Naive B cell (primary cell): Measurements from ENCODE around the gene CAPN10. TPM values are rescaled to one million over a fixed set of nuclear protein-coding genes. Genes with fewer than 3 reads are reported as not detected.

Source experiments
- ATAC-seq, 2 donors: fragments of 150-1000 bp; cut with Tn5 transposase; 2 replicates each; pipeline ENCODE4 v1.10.0; 2021; ENCODE audit warnings: low read depth in 2 of 2, mild to moderate bottlenecking in 2 of 2, moderate library complexity in 2 of 2
- DNase-seq: peaks from one replicate; pipeline ENCODE4 v3.0.0; 2022
- H3K27ac Mint-ChIP-seq, 6 donors: one replicate each; pipeline ENCODE4 v1.8.0; 2020 to 2022; ENCODE audit warnings: mild to moderate bottlenecking in 6 of 6, mixed read lengths in 6 of 6, moderate library complexity in 5 of 6, inconsistent platforms in 2 of 6
- H3K27me3 Mint-ChIP-seq, 3 donors: one replicate each; pipeline ENCODE4 v1.8.0; 2021 to 2022; ENCODE audit warnings: mixed read lengths in 3 of 3, mild to moderate bottlenecking in 1 of 3
- H3K36me3 Mint-ChIP-seq, 2 donors: one replicate each; pipeline ENCODE4 v1.8.0; 2020 to 2022; ENCODE audit warnings: mixed read lengths in 2 of 2, inconsistent platforms in 1 of 2, mild to moderate bottlenecking in 1 of 2
- H3K4me1 Mint-ChIP-seq, 3 donors: one replicate each; pipeline ENCODE4 v1.8.0; 2020 to 2022; ENCODE audit warnings: mixed read lengths in 3 of 3, inconsistent platforms in 1 of 3, mild to moderate bottlenecking in 1 of 3, moderate library complexity in 1 of 3
- H3K4me3 Mint-ChIP-seq, 8 donors: one replicate each; pipeline ENCODE4 v1.8.0; 2020 to 2022; ENCODE audit warnings: mild to moderate bottlenecking in 8 of 8, mixed read lengths in 8 of 8, moderate library complexity in 8 of 8, inconsistent platforms in 2 of 8
- H3K9me3 Mint-ChIP-seq, 7 donors: one replicate each; pipeline ENCODE4 v1.8.0; 2020 to 2022; ENCODE audit warnings: mixed read lengths in 7 of 7, mild to moderate bottlenecking in 5 of 7, inconsistent platforms in 2 of 7, moderate library complexity in 1 of 7
- polyA plus RNA-seq, 6 donors: library from polyadenylated mRNA; unstranded; fragments of 300-500 nt; fragmentation: Illumina TruSeq; gene quantifications; one replicate each; pipeline ENCODE4 v1.2.3, GENCODE V29; 2021; ENCODE audit warnings: low read depth in 6 of 6

CAPN10 gene
- polyA plus RNA-seq, 6 donors from 2014 or later: 1.4 to 19.0 (median 7.5) TPM

GRCh38 chr2:240573516-240574385, 12.8 kb upstream of the CAPN10 start:
- peaks cover 23 to 36% (median 25%) of the 10 kb centered on the region in 3 donors for H3K4me1 Mint-ChIP-seq
- H3K4me3 Mint-ChIP-seq: no peak overlapping the region
- H3K36me3 Mint-ChIP-seq: no peaks in the 10 kb centered on the region
- ATAC-seq: no peak
- H3K27me3 Mint-ChIP-seq: no peaks in the 10 kb centered on the region
- no peak overlapping the region for H3K27ac Mint-ChIP-seq
- no peaks in the 10 kb centered on the region for H3K9me3 Mint-ChIP-seq
- DNase-seq: no peak

DNA sequence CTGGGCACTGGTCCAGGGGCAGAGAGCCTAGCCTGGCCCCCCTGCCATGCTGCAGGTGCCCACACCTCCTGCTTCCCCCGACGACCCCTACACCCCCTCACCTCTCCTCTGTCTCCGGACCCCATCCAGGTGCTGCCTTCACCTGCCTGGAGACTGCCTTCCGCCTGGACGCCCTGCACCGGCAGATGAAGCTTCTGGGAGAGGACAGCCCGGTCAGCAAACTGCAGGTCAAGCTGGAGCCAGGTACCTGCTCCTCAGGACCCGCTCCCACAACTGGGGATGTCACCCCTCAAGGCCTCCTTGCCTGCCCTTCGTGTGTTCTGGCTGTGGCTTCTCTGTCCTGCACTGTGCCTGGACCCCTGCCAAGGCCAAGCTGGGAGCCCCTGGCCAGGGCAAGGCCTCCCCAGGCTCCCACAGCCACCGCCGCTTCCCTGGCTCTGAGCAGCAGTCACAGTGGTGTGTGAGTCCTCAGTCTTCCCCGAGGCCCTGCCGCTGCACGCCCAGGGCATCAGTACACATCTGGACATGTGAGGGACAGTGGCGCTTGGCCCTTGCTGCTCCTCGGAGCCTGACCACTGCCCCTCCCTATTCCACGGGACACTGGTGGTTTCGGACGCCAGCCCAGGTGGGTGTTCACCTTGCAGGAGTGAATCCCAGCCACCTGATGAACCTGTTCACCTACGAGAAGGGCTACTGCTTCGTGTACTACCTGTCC, 12.0 kb upstream of the CAPN10 start:
- no peaks in the 10 kb centered on the region for H3K9me3 Mint-ChIP-seq
- no peaks in the 10 kb centered on the region for H3K27me3 Mint-ChIP-seq
- no peak overlapping the region for H3K4me3 Mint-ChIP-seq
- H3K36me3 Mint-ChIP-seq: no peaks in the 10 kb centered on the region
- H3K4me1 Mint-ChIP-seq: peaks cover 25 to 36% (median 28%) of the 10 kb centered on the region in 3 donors
- DNase-seq (no peak), ATAC-seq (no peak)
- no peak overlapping the region for H3K27ac Mint-ChIP-seq

DNA sequence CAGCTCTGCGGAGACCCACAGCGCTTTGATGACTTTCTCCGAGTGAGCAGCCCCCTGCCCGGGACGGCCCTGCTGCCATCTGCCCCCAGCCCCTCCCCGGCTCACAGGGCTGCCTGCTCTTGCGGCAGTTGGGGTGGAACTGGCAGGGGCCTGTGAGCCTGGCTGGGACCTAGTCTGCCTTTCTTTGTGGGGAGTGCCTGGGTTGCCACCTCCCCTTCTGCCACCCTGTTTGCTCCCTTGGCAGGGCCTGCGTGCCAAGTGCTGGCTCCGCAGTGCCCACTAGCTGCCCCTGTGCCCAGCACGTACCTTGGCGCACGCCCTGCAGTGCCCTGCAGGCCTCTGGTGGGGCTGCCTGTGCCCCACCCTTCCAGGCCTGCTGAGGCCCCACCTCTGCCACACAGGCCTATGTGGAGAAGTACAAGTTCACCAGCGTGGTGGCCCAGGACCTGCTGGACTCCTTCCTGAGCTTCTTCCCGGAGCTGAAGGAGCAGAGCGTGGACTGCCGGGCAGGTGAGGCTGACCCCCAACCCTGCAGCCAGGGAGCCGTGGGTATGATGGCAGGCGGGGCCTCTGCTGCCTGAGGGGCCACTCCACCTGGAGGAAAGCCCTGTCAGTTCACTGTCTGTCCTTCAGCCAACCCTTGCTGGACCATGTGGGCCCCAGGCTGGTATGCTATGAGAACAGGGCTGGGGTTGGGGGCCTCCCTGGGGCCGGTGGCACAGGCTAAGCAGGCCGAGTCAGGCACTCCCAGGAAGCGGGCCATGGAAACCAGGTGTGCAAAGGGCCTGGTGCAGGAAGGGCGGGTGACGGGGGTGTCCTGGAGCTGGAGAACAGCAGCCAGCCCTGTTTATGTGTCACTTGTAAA, 11.2 kb upstream of the CAPN10 start:
- peak overlapping the region in 1 of 6 donors; percentile 5 for H3K27ac Mint-ChIP-seq
- DNase-seq (no peak), ATAC-seq (no peak)
- H3K36me3 Mint-ChIP-seq: peaks cover 0 to 4% of the 10 kb centered on the region in 2 donors
- no peaks in the 10 kb centered on the region for H3K9me3 Mint-ChIP-seq
- H3K27me3 Mint-ChIP-seq: no peaks in the 10 kb centered on the region
- no peak overlapping the region for H3K4me3 Mint-ChIP-seq
- H3K4me1 Mint-ChIP-seq: peaks cover 28 to 36% (median 28%) of the 10 kb centered on the region in 3 donors

- no peak overlapping the region for H3K4me3 Mint-ChIP-seq
- no peaks in the 10 kb centered on the region for H3K27me3 Mint-ChIP-seq
- ATAC-seq (no peak), DNase-seq (no peak)
- H3K9me3 Mint-ChIP-seq: peaks cover 0 to 3% (median 0%) of the 10 kb centered on the region in 7 donors
- peaks cover 27 to 35% (median 28%) of the 10 kb centered on the region in 3 donors for H3K4me1 Mint-ChIP-seq
- no peak overlapping the region for H3K27ac Mint-ChIP-seq
- H3K36me3 Mint-ChIP-seq: peaks cover 0 to 11% of the 10 kb centered on the region in 2 donors
These were observed 10.5 kb upstream of the CAPN10 start for GRCh38 chr2:240576036-240576435.

DNA sequence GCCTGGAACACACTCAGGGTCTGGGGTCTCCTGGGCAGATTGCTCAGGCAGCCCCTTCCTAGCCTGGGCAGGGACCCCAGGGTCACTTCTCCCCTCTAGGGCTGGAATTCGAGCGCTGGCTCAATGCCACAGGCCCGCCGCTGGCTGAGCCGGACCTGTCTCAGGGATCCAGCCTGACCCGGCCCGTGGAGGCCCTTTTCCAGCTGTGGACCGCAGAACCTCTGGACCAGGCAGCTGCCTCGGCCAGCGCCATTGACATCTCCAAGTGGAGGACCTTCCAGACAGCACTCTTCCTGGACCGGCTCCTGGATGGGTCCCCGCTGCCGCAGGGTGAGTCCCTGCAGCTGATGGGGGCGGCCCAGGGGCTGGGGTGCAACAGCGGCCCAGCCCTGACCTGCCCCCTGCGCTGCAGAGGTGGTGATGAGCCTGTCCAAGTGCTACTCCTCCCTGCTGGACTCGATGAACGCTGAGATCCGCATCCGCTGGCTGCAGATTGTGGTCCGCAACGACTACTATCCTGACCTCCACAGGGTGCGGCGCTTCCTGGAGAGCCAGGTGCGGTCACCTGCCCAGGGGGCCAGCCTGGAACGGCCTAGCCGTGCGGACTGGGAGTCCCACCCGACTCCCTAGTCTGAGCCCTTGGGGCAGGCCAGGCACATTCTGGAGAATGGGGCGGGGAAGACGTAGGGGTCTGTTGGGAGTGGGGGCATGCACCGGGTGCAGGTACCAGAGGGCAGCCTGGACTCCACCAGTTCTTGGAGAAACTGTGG, 9.9 kb upstream of the CAPN10 start:
- Mint-ChIP-seq H3K27me3 (no peaks in the 10 kb centered on the region), H3K9me3 (peaks cover 0 to 4% (median 0%) of the 10 kb centered on the region in 7 donors), H3K36me3 (peaks cover 0 to 16% of the 10 kb centered on the region in 2 donors), H3K4me1 (peaks cover 24 to 30% (median 27%) of the 10 kb centered on the region in 3 donors), H3K27ac (no peak overlapping the region), H3K4me3 (no peak overlapping the region)
- no peak for DNase-seq
- ATAC-seq: no peak

- Mint-ChIP-seq H3K9me3 (peaks cover 0 to 5% (median 0%) of the 10 kb centered on the region in 7 donors), H3K27ac (peak overlapping the region in 1 of 6 donors; percentile 27), H3K4me3 (no peak overlapping the region), H3K27me3 (no peaks in the 10 kb centered on the region), H3K4me1 (peaks cover 30 to 33% (median 32%) of the 10 kb centered on the region in 3 donors), H3K36me3 (peaks cover 0 to 18% of the 10 kb centered on the region in 2 donors)
- ATAC-seq (no peak), DNase-seq (no peak)
These were observed 9.0 kb upstream of the CAPN10 start for GRCh38 chr2:240577281-240578109.

DNA sequence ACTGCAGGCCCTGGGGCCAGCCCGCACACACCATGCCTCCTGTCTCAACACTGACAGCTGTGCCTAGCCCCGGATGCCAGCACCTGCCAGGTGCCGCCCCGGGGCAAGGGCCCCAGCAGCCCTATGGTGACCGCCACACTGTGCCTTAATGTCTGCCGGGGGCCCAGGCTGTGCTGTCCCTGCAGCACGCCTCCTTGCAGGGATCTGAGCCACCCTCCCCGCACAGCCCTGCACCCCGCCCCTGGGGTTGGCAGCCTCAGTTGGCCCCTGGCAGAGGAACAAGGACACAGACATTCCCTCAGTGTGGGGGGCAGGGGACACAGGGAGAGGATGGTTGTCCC, 8.5 kb upstream of the CAPN10 start:
- DNase-seq: no peak
- Mint-ChIP-seq H3K36me3 (peaks cover 0 to 18% of the 10 kb centered on the region in 2 donors), H3K4me3 (no peak overlapping the region), H3K4me1 (peaks cover 34 to 39% (median 36%) of the 10 kb centered on the region in 3 donors), H3K27me3 (no peaks in the 10 kb centered on the region), H3K27ac (peak overlapping the region in 2 of 6 donors; percentile 7 to 70), H3K9me3 (peaks cover 0 to 5% (median 0%) of the 10 kb centered on the region in 7 donors)
- no peak for ATAC-seq

- ATAC-seq (no peak), DNase-seq (no peak)
- H3K27ac Mint-ChIP-seq: peak overlapping the region in 2 of 6 donors; percentile 70 to 88
- H3K4me1 Mint-ChIP-seq: peaks cover 38 to 41% (median 38%) of the 10 kb centered on the region in 3 donors
- H3K4me3 Mint-ChIP-seq: no peak overlapping the region
- H3K36me3 Mint-ChIP-seq: peaks cover 0 to 18% of the 10 kb centered on the region in 2 donors
- H3K9me3 Mint-ChIP-seq: peaks cover 0 to 5% (median 0%) of the 10 kb centered on the region in 7 donors
- H3K27me3 Mint-ChIP-seq: no peaks in the 10 kb centered on the region
These were observed 8.0 kb upstream of the CAPN10 start for GRCh38 chr2:240578488-240578887.

GRCh38 chr2:240579071-240579762, 7.3 kb upstream of the CAPN10 start:
- H3K4me3 Mint-ChIP-seq: no peak overlapping the region
- peak overlapping the region in 2 of 6 donors; percentile 30 to 70 for H3K27ac Mint-ChIP-seq
- H3K27me3 Mint-ChIP-seq: no peaks in the 10 kb centered on the region
- peaks cover 0 to 18% of the 10 kb centered on the region in 2 donors for H3K36me3 Mint-ChIP-seq
- H3K9me3 Mint-ChIP-seq: peaks cover 0 to 5% (median 0%) of the 10 kb centered on the region in 7 donors
- H3K4me1 Mint-ChIP-seq: peaks cover 39 to 43% (median 42%) of the 10 kb centered on the region in 3 donors
- DNase-seq (no peak), ATAC-seq (no peak)

- DNase-seq: no peak
- H3K9me3 Mint-ChIP-seq: peaks cover 0 to 5% (median 0%) of the 10 kb centered on the region in 7 donors
- ATAC-seq: peak in 1 of 2 donors; percentile 44
- H3K27ac Mint-ChIP-seq: peak overlapping the region in 2 of 6 donors; percentile 29 to 70
- peaks cover 0 to 18% of the 10 kb centered on the region in 2 donors for H3K36me3 Mint-ChIP-seq
- H3K4me1 Mint-ChIP-seq: peaks cover 47 to 50% (median 50%) of the 10 kb centered on the region in 3 donors
- peak overlapping the region in 2 of 8 donors; percentile 31 to 44 for H3K4me3 Mint-ChIP-seq
- no peaks in the 10 kb centered on the region for H3K27me3 Mint-ChIP-seq
These were observed 6.5 kb upstream of the CAPN10 start for GRCh38 chr2:240579771-240580614.
